Tibial nerve (tissue), 4 donors: ENCODE data around the gene SOS2. TPM values are rescaled to one million over a fixed set of nuclear protein-coding genes. Genes with fewer than 3 reads are reported as not detected.

Source experiments
- DNase-seq, 2 donors: peaks; one replicate each; pipeline ENCODE4 v3.0.0-alpha.2; 2019; ENCODE audit warnings: low spot score in 2 of 2
- H3K27ac ChIP-seq, 4 donors: fragments of 200-600 bp; sonication (generic) in 3 of 4; one replicate each; pipeline ENCODE4 v1.5.1; 2017 to 2019; ENCODE audit warnings: mild to moderate bottlenecking in 1 of 4
- H3K27me3 ChIP-seq, 2 donors: fragments of 200-600 bp; sonication (generic) in 1 of 2; one replicate each; pipeline versions ENCODE4 v1.5.1 to v1.6.0; 2017 to 2019
- H3K36me3 ChIP-seq, 3 donors: fragments of 200-600 bp; sonication (generic); one replicate each; pipeline ENCODE4 v1.5.1; 2018 to 2019
- H3K4me1 ChIP-seq, 4 donors: fragments of 200-600 bp; sonication (generic) in 3 of 4; one replicate each; pipeline ENCODE4 v1.5.1; 2017 to 2019
- H3K4me3 ChIP-seq, 4 donors: fragments of 200-600 bp; sonication (generic) in 3 of 4; one replicate each; pipeline ENCODE4 v1.5.1; 2017 to 2019; ENCODE audit warnings: mild to moderate bottlenecking in 1 of 4, moderate library complexity in 1 of 4
- H3K9me3 ChIP-seq, 4 donors: fragments of 200-600 bp; sonication (generic) in 3 of 4; one replicate each; pipeline ENCODE4 v1.5.1; 2017 to 2019
- EP300 ChIP-seq, 2 donors: sonication (generic); formaldehyde crosslinking; IDR thresholded peaks; one replicate each; pipeline ENCODE4 v1.6.1; 2017; ENCODE audit warnings: antibody characterized with exemption in 2 of 2, mild to moderate bottlenecking in 1 of 2
- POLR2A ChIP-seq, 2 donors: fragments of 450-650 bp; IDR thresholded peaks; one replicate each; pipeline ENCODE4 v1.6.1; 2017; ENCODE audit warnings: antibody characterized with exemption in 2 of 2, mild to moderate bottlenecking in 2 of 2, moderate library complexity in 2 of 2
- WGBS, 2 donors: methylation state at CpG; one replicate each; pipeline ENCODE4 v1.1.5; 2018; 5-methylcytosine and 5-hydroxymethylcytosine counted together
- total RNA-seq, 4 donors: library from RNA; depleted of rRNA; stranded (reverse); fragments of >200 nt; gene quantifications; one replicate each; pipeline ENCODE4 v1.1.0, GENCODE V29; 2016
- TF ChIP-seq, protein P1 (sequence below), 5 experiments: fragments of 200-600 bp in 3 of 5; fragments of 450-650 bp in 2 of 5; sonication (generic) in 3 of 5; IDR thresholded peaks; one replicate each; pipeline ENCODE4 v1.5.1; 2016 to 2019; ENCODE audit warnings: antibody characterized with exemption in 5 of 5, mild to moderate bottlenecking in 3 of 5, moderate library complexity in 2 of 5

The SOS2 gene
- total RNA-seq, 4 donors from 2014 or later, result 30.9 to 41.5 (median 38.0) TPM

GRCh38 chr14:50094056-50094755 lies 137.2 kb downstream of the SOS2 start:
- Histone ChIP-seq H3K27ac (no peak overlapping the region), H3K9me3 (no peaks in the 10 kb centered on the region), H3K4me3 (no peak overlapping the region), H3K36me3 (peaks cover 0 to 6% (median 0%) of the 10 kb centered on the region in 3 donors), H3K4me1 (no peaks in the 10 kb centered on the region), H3K27me3 (no peaks in the 10 kb centered on the region)
- DNase-seq, result no peak
- 94 to 97% methylated on average over 11 of the region's 11 CpGs for WGBS, 2 donors
- TF ChIP-seq POLR2A (IDR thresholded peaks at IDR 0.05) (no peak), EP300 (IDR thresholded peaks at IDR 0.05) (no peak)
- TF ChIP-seq, protein P1, sequence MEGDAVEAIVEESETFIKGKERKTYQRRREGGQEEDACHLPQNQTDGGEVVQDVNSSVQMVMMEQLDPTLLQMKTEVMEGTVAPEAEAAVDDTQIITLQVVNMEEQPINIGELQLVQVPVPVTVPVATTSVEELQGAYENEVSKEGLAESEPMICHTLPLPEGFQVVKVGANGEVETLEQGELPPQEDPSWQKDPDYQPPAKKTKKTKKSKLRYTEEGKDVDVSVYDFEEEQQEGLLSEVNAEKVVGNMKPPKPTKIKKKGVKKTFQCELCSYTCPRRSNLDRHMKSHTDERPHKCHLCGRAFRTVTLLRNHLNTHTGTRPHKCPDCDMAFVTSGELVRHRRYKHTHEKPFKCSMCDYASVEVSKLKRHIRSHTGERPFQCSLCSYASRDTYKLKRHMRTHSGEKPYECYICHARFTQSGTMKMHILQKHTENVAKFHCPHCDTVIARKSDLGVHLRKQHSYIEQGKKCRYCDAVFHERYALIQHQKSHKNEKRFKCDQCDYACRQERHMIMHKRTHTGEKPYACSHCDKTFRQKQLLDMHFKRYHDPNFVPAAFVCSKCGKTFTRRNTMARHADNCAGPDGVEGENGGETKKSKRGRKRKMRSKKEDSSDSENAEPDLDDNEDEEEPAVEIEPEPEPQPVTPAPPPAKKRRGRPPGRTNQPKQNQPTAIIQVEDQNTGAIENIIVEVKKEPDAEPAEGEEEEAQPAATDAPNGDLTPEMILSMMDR (IDR thresholded peaks at IDR 0.05), result no peak

GRCh38 chr14:50093496-50093895 lies 137.9 kb downstream of the SOS2 start:
- Histone ChIP-seq H3K4me3 (no peak overlapping the region), H3K27me3 (no peaks in the 10 kb centered on the region), H3K36me3 (peaks cover 0 to 10% (median 0%) of the 10 kb centered on the region in 3 donors), H3K27ac (no peak overlapping the region), H3K9me3 (no peaks in the 10 kb centered on the region), H3K4me1 (no peaks in the 10 kb centered on the region)
- DNase-seq, result no peak
- TF ChIP-seq EP300 (IDR thresholded peaks at IDR 0.05) (no peak), POLR2A (IDR thresholded peaks at IDR 0.05) (no peak)
- TF ChIP-seq, protein P1 (IDR thresholded peaks at IDR 0.05), result no peak
- WGBS, 2 donors, result 44 to 64% methylated on average over 1 to 2 of the region's 2 CpGs

- Histone ChIP-seq H3K4me1 (no peaks in the 10 kb centered on the region), H3K36me3 (peaks cover 0 to 10% (median 0%) of the 10 kb centered on the region in 3 donors), H3K27ac (no peak overlapping the region), H3K4me3 (no peak overlapping the region), H3K9me3 (no peaks in the 10 kb centered on the region), H3K27me3 (no peaks in the 10 kb centered on the region)
- TF ChIP-seq, protein P1 (IDR thresholded peaks at IDR 0.05), result no peak
- TF ChIP-seq EP300 (IDR thresholded peaks at IDR 0.05) (no peak), POLR2A (IDR thresholded peaks at IDR 0.05) (no peak)
- DNase-seq, result no peak
- WGBS, 2 donors, result 90 to 91% methylated on average over 6 of the region's 6 CpGs
Measured at GRCh38 chr14:50092006-50092555, 139.3 kb downstream of the SOS2 start.

- Histone ChIP-seq H3K4me3 (no peak overlapping the region), H3K36me3 (peaks cover 0 to 10% (median 0%) of the 10 kb centered on the region in 3 donors), H3K4me1 (no peaks in the 10 kb centered on the region), H3K27me3 (no peaks in the 10 kb centered on the region), H3K9me3 (no peaks in the 10 kb centered on the region), H3K27ac (no peak overlapping the region)
- DNase-seq, result no peak
- 72 to 82% methylated on average over 6 to 7 of the region's 7 CpGs for WGBS, 2 donors
- TF ChIP-seq, protein P1 (IDR thresholded peaks at IDR 0.05), result no peak
- TF ChIP-seq POLR2A (IDR thresholded peaks at IDR 0.05), result no peak
Measured at GRCh38 chr14:50091240-50091913, 140.0 kb downstream of the SOS2 start.

GRCh38 chr14:50089208-50089607 lies 142.2 kb downstream of the SOS2 start:
- Histone ChIP-seq H3K4me3 (no peak overlapping the region), H3K36me3 (peaks cover 0 to 10% (median 0%) of the 10 kb centered on the region in 3 donors), H3K27me3 (no peaks in the 10 kb centered on the region), H3K9me3 (no peaks in the 10 kb centered on the region), H3K27ac (no peak overlapping the region), H3K4me1 (peaks cover 0 to 2% (median 0%) of the 10 kb centered on the region in 4 donors)
- no peak for DNase-seq
- 92 to 94% methylated on average over 5 of the region's 5 CpGs for WGBS, 2 donors
- TF ChIP-seq EP300 (IDR thresholded peaks at IDR 0.05) (no peak), POLR2A (IDR thresholded peaks at IDR 0.05) (no peak)
- TF ChIP-seq, protein P1 (IDR thresholded peaks at IDR 0.05), result no peak
